Measurements from ENCODE around the gene TPRG1L. TPM values are rescaled to one million over a fixed set of nuclear protein-coding genes. Genes with fewer than 3 reads are reported as not detected.

Gene TPRG1L
- total RNA-seq, 1 experiment from 2014 or later = 24.0 TPM

GRCh38 chr1:3596663-3597598 lies 27.9 kb upstream of the TPRG1L start:
- no peak overlapping the region for H2AFZ ChIP-seq (ENCODE audit: low read length)
- no peak overlapping the region for H3K4ac ChIP-seq (ENCODE audit: low read depth, low read length)
- no peak overlapping the region for H2AK5ac ChIP-seq (ENCODE audit: insufficient read length, low read length)
- no CpG with 5 or more reads among the region's 29 CpGs for WGBS (ENCODE audit: extremely low coverage, insufficient read length, low lambda C conversion rate)
- H2BK15ac ChIP-seq (ENCODE audit: low read depth, low read length) = no peak overlapping the region
- H3K27me3 ChIP-seq (ENCODE audit: insufficient read depth, low read length) = no peaks in the 10 kb centered on the region
- H3K23ac ChIP-seq (ENCODE audit: insufficient read length, low read depth, low read length) = no peak overlapping the region
- H3K27ac ChIP-seq (ENCODE audit: insufficient read length, low read depth, low read length) = no peak overlapping the region
- no peak overlapping the region for H4K5ac ChIP-seq (ENCODE audit: insufficient read length, low read depth, low read length)
- Mint-ChIP-seq H3K9me3 (no peaks in the 10 kb centered on the region), H3K4me3 (no peak overlapping the region), H3K27me3 (ENCODE audit: low read depth) (no peaks in the 10 kb centered on the region), H3K27ac (peak overlapping the region in 2 of 3 experiments; percentile 38 to 87; a peak in 4 of 7 replicates), H3K4me1 (peaks cover 19 to 32% of the 10 kb centered on the region in 2 experiments), H3K36me3 (ENCODE audit: insufficient read depth in 1 of 3, low read depth in 3 of 3) (peaks cover 0 to 2% (median 0%) of the 10 kb centered on the region in 3 experiments; a peak in 2 of 7 replicates)
- peak overlapping the region; percentile 27; the same call in 1 of the 2 replicates for H3K14ac ChIP-seq (ENCODE audit: insufficient read depth, low read length)
- H3K23me2 ChIP-seq (ENCODE audit: insufficient read length, low read depth, low read length, poor library complexity, severe bottlenecking) = no peaks in the 10 kb centered on the region
- no peak for TF ChIP-seq CTCF (conservative IDR thresholded peaks at IDR 0.05)
- H3K79me1 ChIP-seq (ENCODE audit: insufficient read depth, low read depth, low read length, poor library complexity, severe bottlenecking) = no peaks in the 10 kb centered on the region
- H2BK120ac ChIP-seq (ENCODE audit: low read depth, low read length, poor library complexity, severe bottlenecking) = no peak overlapping the region
- no peak overlapping the region for H4K8ac ChIP-seq (replicated peaks; ENCODE audit: insufficient read length, low read depth, low read length)
- no peak overlapping the region for H3K18ac ChIP-seq (ENCODE audit: insufficient read length, low read depth, low read length)
- H3K9me3 ChIP-seq (ENCODE audit: control insufficient read depth, low read depth, low read length) = no peaks in the 10 kb centered on the region
- H2BK5ac ChIP-seq (ENCODE audit: insufficient read length, low read length) = no peak overlapping the region
- H3K4me2 ChIP-seq (ENCODE audit: insufficient read depth, insufficient read length, low read length) = no peak overlapping the region
- H3K79me2 ChIP-seq (ENCODE audit: insufficient read depth, low read length) = no peaks in the 10 kb centered on the region
- H2BK20ac ChIP-seq (ENCODE audit: low read depth, low read length, poor library complexity, severe bottlenecking) = no peak overlapping the region
- H3K9ac ChIP-seq (ENCODE audit: extremely low read depth, insufficient read length, low read length) = no peak overlapping the region
- peaks cover 3% of the 10 kb centered on the region; the same call in 1 of the 2 replicates for H3K4me1 ChIP-seq (ENCODE audit: insufficient read depth, low read length)
- no peaks in the 10 kb centered on the region for H4K20me1 ChIP-seq (ENCODE audit: control insufficient read depth, insufficient read depth, insufficient read length)
- no peak overlapping the region for H3T11ph ChIP-seq (ENCODE audit: low read length)
- H3K56ac ChIP-seq (ENCODE audit: insufficient read length, low read depth, low read length) = no peak overlapping the region
- no peak overlapping the region for H4K91ac ChIP-seq (ENCODE audit: insufficient read length, low read depth, low read length)
- DNase-seq = no peak
- no peak overlapping the region for H2BK12ac ChIP-seq (ENCODE audit: insufficient read length, low read depth, low read length)

Data from H9 (cell line).